T follicular helper cell (primary cell): ENCODE results near the gene CDRT4.

ENCODE experiments used
- DNase-seq: peaks from one replicate; pipeline ENCODE4 v3.0.0-alpha.2; 2020; ENCODE audit warnings: low read depth

Gene CDRT4

DNA sequence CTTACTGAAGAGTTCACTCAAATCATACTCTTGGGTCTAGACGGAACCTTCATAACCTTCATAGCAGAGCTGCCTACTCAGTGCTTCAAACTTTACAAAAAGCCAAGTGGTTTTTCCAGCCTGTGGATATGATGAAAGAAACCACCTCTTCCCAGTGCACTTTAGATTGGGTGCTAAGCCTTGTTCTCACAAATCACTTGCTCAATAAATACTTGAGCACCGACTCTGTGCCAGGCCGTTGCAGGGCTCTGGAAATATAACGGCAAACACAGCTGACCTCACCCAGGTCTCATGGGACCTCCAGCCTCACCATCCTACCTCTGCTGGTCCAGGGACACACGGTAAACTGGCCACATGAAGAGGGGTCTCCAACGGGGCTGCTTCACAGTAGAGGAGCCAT, 35.7 kb downstream of the CDRT4 start:
- DNase-seq: no peak

- no peak for DNase-seq
Observed at GRCh38 chr17:15431196-15431595, 36.2 kb downstream of the CDRT4 start.

DNA sequence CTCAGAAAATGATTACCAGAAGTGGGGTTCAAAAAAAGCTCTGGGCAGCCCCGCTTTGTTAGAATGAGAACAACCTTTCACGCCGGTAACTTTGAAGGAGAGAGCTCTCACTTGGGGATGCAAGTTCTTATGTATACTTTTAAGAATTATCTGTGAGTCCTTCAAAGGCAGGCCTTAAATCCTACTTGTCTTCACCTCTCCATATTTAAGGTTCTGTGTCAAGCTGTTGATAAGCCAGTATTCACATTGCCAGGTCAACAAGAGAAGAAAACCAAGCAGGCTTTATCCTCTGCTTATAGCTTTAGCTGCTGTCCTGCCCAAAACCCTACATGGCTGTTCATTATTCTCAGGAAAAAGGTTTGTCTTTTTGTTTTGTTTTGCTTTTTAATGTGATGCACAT, 42.9 kb downstream of the CDRT4 start:
- no peak for DNase-seq

DNA sequence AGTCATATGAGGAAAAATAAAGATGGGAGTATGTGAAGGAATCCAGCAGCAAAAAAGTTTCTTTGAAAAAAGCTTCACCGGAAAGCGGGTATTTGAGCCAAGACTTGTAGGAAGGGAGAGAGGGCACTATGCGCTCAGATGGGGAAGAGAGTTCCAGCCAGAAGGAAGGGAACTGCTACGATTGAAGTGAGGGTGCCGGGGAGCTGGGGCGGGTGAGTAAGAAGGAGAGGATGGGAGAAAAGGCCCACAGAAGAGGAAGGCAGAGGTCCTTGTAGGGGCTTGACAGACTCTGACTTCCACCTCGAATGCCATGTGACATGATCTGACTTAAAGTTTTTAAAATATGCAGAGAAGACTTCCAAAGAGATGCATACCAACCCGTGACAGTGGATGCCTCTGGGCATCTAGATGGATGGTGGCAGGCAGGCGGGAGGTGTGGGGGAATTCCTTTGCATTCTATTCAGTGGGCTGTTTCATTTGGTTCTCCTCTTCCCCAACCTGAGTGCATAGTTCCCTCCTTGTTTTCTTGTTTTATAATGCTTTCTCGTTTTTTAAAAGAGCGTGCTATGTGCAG, 44.9 kb downstream of the CDRT4 start:
- no peak for DNase-seq

- DNase-seq: no peak
Observed at GRCh38 chr17:15418781-15419180, 48.6 kb downstream of the CDRT4 start.

DNA sequence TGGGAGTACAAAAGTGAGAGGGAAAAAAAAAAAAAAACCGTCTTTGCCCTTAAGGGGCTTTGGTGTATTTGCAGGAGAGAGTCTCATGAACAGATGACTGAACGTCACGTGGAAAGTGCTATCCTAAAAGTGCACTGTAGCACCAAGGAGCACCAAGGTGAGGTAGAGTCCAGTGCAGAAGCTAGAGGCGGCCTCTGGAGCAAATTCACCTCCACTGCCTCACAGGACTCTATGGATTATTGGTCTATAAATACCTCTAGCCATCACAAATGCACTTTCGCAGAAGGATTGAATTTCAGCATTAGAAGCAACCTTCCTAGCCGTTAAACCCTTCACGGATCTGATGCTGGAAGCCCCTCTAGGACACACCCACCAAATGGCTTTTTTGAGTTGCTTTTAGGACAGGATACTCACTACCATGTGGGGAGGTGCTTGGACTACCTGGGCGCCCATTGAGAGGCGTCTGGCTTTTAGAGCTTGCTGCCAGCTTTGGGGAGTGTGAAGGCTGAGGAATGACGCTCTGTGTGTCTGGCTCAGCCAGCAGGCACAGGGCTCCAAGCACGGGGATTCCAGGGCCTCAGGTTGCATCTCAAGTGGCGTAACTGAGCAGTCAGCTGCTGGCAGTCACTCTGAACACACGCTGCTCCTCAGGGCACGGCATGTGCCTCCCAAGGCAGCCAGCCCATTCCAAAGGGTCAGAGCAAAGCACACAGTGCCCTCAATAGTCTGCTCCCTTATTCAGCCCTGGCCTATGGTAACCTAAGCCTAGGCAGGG, 52.7 kb downstream of the CDRT4 start:
- DNase-seq: no peak

DNA sequence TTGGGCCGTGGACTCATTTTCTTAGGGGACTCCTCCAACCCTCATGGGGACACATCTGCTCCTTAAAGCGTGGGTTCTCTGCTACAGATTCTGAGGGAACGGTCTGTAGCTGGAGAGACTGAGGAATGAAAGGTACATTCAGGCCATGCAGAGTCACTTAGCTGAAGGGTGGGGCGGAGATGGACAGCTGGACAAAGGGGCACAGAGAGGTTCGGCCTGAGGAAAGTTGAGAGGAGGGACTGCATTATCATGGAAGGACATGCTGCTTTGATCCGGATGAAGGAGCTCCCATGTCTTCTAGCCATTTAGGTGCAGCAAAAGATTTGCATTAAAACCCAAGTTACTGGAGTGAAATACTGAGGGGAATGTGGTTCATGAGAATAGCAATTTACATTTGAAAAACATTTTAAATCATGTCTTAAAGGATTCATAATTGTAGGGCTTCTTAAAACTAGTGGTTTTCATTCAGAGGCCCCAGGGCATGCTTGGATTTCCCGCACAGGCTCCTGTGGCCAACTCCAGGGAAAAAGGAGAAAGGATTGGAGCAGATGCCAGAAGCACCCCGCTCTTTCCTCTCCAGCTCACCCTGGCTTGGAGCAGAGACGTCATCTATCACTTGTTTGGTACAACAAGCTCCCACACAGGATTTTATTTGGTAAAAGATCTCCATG, 54.2 kb downstream of the CDRT4 start:
- DNase-seq: no peak

GRCh38 chr17:15412606-15413005, 54.8 kb downstream of the CDRT4 start:
- DNase-seq: no peak

GRCh38 chr17:15411384-15412198, 55.8 kb downstream of the CDRT4 start:
- DNase-seq: no peak

- DNase-seq: no peak
Observed at GRCh38 chr17:15409721-15410250, 57.6 kb downstream of the CDRT4 start.

- no peak for DNase-seq
Observed at GRCh38 chr17:15408803-15409202, 58.6 kb downstream of the CDRT4 start.

DNA sequence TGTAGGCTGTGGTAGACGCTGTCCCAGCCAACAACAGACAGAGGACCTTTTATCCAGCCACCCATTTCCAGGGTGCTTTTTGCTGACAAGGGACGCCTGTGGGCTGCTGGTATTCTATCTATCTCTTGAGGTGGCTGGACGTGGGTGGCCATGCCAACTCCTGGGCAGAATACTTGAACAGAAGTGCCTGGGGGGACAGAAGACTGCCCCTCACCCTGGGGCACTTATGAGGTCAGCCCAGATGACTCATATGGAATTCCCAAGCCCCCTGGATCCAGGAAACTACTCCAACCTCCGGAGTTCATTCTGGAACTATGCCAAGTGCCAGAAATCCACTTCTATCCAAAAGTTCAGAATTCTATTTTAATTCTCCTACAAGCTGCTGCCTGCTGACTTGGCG, 61.3 kb downstream of the CDRT4 start:
- no peak for DNase-seq

- no peak for DNase-seq
Observed at GRCh38 chr17:15405058-15405415, 62.4 kb downstream of the CDRT4 start.

GRCh38 chr17:15404106-15405057, 63.0 kb downstream of the CDRT4 start:
- DNase-seq: no peak

DNA sequence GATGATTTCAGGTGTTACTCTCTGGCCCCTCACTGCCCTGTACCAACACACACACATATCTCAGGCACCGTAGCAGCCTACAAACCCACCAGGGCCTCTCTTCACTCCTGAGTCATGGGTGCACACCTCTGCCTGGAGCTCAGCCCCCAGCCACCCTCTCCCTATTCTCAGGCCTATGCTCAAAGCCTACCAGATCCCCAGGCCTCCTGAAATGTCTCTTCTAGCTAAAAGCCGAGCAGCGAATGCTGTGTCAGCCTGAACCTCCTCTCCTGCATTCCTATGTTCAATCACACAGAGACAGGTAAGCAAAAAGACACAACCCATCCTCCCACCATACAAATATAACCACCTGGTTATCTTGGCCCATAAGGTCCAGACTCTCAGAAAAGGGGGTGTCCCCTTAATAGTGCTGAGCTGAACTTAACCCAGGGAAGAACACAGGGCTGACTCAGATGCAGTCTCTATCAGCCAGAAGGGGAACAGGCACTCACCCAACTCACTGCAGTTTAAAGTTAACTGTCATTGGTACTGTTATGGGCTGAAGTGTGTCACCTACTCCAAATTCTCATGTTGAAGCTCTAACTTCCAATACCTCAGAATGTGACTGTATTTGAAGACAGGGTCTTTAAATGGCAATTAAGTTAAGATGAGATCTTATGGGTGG, 64.0 kb downstream of the CDRT4 start:
- no peak for DNase-seq

DNA sequence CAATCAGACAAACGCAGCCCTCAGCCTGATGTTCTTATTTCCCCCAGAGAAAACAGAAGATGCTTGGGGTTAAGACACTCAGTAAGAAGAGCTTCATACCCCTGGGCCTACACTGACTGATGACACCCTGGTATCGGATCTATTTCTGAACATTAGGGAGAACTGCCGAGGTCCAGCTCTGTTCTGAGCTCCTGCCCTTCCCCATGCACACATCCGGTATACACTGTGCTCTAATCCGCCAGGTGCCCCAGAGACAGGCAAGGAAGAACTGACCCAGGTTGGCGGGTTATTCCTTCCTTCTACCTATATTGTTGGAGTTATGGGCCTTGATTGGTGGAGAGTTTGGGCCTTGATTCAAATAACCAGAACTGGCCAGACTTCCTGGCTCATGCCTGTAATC, 68.0 kb downstream of the CDRT4 start:
- no peak for DNase-seq

DNA sequence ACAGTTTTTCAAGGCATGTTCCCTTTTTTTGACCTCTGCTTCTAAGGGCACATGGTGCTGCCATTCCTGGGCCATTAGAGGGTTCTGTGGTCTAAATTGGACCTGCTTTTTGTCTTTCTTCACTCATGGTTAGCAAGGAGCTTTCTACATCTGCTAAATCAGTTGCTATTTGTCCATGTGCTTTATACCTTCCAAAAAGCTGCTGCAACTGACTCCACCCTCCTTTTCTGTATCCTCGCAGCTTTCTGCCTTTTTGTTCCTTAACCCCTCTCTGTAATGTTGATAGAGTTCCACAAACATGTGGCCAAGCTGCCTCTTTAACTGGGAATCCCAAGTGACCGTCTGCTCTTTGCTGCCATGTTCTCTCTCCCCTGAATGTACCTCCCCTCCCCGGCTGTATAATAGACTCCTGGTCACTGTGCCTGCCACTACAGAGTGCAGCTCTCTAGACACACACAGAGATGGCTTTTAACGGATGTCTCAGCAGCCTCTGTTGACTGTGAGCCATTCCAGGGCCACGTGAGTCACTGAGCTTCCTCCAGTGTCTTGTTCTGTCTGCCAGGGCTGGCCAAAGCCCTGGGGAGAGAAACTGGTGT, 68.6 kb downstream of the CDRT4 start:
- DNase-seq: no peak

- DNase-seq: no peak
Observed at GRCh38 chr17:15398291-15398690, 69.1 kb downstream of the CDRT4 start.

DNA sequence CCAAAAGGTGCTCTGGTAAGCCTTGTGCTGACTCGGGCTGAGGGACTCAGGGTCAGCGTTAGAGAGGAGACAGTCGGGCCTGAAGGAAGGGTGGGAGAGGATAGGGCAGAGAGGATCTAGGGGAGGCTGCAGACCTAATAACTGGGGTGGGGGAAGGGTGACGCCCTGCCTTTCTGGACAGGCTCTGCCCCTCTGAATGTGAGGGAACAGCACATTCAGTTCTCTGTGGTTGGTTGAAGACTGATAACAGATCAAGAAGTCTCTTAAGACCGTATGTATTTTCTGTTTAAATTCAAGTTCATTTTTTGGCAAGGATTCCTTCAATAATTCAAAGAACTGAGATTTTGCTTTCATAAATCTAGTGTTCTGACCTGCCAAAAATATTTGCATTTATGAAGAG, 69.8 kb downstream of the CDRT4 start:
- DNase-seq: no peak

GRCh38 chr17:15395091-15395490, 72.3 kb downstream of the CDRT4 start:
- no peak for DNase-seq
